K562 (cell line): Measurements from ENCODE around the gene RNASEH2A. TPM values are rescaled to one million over a fixed set of nuclear protein-coding genes. Genes with fewer than 3 reads are reported as not detected.

ENCODE experiments used
- ATF7 ChIP-seq: fragments of 450-650 bp; IDR thresholded peaks from 2 replicates; pipeline ENCODE4 v1.7.1; 2014; ENCODE audit warnings: mild to moderate bottlenecking, moderate library complexity
- EHMT2 ChIP-seq: fragments of 450-650 bp; IDR thresholded peaks from 2 replicates; pipeline ENCODE4 v1.6.1; 2018; ENCODE audit warnings: antibody characterized with exemption
- KLF13 ChIP-seq: fragments of 450-650 bp; IDR thresholded peaks from 2 replicates; pipeline ENCODE4 v1.6.1; 2016; ENCODE audit warnings: missing genetic modification characterization, low read depth, mild to moderate bottlenecking, missing compliant biosample characterization, moderate library complexity, borderline replicate concordance
- NR2C2 ChIP-seq, 2 experiments: fragments of 200-800 bp in 1 of 2; sonication (Bioruptor generic) in 1 of 2; sonication (generic) in 1 of 2; formaldehyde crosslinking in 1 of 2; IDR thresholded peaks; 2 replicates each; pipeline versions ENCODE4 v1.6.1 to v1.8.0; 2016 to 2022; ENCODE audit warnings: mild to moderate bottlenecking in 1 of 2, missing compliant biosample characterization in 1 of 2, missing genetic modification characterization in 1 of 2, missing genetic modification reagents in 1 of 2
- SIN3B ChIP-seq: fragments of 450-650 bp; IDR thresholded peaks from 2 replicates; pipeline ENCODE4 v1.6.1; 2017; ENCODE audit warnings: low read depth, mild to moderate bottlenecking, moderate library complexity
- polyA plus RNA-seq, 8 experiments: library from polyadenylated mRNA; depleted of rRNA in 4 of 8; stranded (reverse) in 5 of 8; unstranded in 3 of 8; fragments of >200 nt; fragmentation: Nextera tagmentation in 2 of 8; fragmentation: Illumina TruSeq in 1 of 8; extraction: Ambion mirVana in 2 of 8; extraction: Trizol in 1 of 8; gene quantifications; 2 replicates each; pipeline versions ENCODE4 v1.2.1 to v1.2.3, GENCODE V29; 2011 to 2014; ENCODE audit warnings: inconsistent platforms in 1 of 8, missing spikeins in 1 of 8
- total RNA-seq, 7 experiments: library from RNA; depleted of rRNA in 6 of 7; stranded (reverse); fragments of >200 nt in 6 of 7; fragmentation: Illumina TruSeq in 2 of 7; extraction: Trizol in 2 of 7; gene quantifications; 2 replicates each; pipeline versions ENCODE4 v1.2.1 to v1.2.3, GENCODE V29; 2011 to 2021; ENCODE audit warnings: low replicate concordance in 1 of 7
- TF ChIP-seq, protein P1 (sequence below): sonication (generic); formaldehyde crosslinking; IDR thresholded peaks from 2 replicates; pipeline ENCODE4 v1.8.0; 2022; ENCODE audit warnings: mild to moderate bottlenecking, missing genetic modification reagents
- TF ChIP-seq, protein P2 (sequence below), 2 experiments: fragments of 450-650 bp in 1 of 2; sonication (generic) in 1 of 2; formaldehyde crosslinking in 1 of 2; IDR thresholded peaks; 2 replicates each; pipeline versions ENCODE4 v1.7.1 to v1.9.0; 2016 to 2022; ENCODE audit warnings: inconsistent platforms in 1 of 2, mild to moderate bottlenecking in 1 of 2, missing genetic modification reagents in 1 of 2

The RNASEH2A gene
- total and polyA plus RNA-seq, 9 of the 15 experiments (the other 6 are each of a cell fraction or from before 2014, with no cell fraction given), result 22.3 to 78.0 (median 61.7) TPM

DNA sequence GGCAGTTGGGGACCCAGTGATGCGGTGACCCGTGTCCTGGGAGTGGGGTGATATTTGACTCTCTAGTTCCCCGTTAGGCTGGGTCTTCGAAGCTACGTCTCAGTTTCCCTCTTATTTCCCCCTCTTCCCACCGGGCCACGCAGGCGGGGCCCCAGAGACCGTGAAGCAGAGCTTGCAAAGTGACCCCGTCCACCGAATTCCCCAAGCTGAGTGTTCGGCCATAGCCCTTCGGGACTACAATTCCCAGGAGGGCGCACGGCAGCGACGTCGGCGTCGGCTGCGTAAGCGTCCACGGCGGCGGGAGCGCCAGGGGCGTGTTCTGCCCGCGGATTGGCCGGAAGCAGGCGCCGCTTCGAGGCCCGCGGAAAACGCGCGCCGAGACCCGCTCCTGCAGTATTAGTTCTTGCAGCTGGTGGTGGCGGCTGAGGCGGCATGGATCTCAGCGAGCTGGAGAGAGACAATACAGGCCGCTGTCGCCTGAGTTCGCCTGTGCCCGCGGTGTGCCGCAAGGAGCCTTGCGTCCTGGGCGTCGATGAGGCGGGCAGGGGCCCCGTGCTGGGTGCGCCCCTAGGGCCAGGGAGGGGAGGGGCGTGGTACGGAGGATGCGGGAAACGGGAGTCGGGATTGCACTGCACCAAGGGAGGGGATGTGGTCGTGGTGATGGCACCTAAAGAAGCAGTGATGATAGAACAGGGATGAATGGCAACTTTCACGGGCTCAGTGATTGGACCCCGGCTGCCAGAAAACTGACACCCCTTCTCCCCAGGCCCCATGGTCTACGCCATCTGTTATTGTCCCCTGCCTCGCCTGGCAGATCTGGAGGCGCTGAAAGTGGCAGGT, at the start of gene RNASEH2A (continued):
- TF ChIP-seq, protein P1, sequence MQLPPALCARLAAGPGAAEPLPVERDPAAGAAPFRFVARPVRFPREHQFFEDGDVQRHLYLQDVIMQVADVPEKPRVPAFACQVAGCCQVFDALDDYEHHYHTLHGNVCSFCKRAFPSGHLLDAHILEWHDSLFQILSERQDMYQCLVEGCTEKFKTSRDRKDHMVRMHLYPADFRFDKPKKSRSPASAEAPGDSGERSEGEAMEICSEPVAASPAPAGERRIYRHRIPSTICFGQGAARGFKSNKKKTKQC (CRISPR knock-in tag), result peak; percentile 38; the same call in 1 of the 2 replicates
- TF ChIP-seq KLF13 (tag) (0 out of 2 replicates have a peak, but pooled peaks have one; percentile 56), EHMT2 (no peak), ATF7 (peak; percentile 83), SIN3B (peak; percentile 84), NR2C2 (CRISPR knock-in tag; IDR thresholded peaks at IDR 0.05) (no peak; the same call in 1 of the 2 replicates), NR2C2 (tag; IDR thresholded peaks at IDR 0.05) (peak; percentile 70)
- TF ChIP-seq, protein P2, sequence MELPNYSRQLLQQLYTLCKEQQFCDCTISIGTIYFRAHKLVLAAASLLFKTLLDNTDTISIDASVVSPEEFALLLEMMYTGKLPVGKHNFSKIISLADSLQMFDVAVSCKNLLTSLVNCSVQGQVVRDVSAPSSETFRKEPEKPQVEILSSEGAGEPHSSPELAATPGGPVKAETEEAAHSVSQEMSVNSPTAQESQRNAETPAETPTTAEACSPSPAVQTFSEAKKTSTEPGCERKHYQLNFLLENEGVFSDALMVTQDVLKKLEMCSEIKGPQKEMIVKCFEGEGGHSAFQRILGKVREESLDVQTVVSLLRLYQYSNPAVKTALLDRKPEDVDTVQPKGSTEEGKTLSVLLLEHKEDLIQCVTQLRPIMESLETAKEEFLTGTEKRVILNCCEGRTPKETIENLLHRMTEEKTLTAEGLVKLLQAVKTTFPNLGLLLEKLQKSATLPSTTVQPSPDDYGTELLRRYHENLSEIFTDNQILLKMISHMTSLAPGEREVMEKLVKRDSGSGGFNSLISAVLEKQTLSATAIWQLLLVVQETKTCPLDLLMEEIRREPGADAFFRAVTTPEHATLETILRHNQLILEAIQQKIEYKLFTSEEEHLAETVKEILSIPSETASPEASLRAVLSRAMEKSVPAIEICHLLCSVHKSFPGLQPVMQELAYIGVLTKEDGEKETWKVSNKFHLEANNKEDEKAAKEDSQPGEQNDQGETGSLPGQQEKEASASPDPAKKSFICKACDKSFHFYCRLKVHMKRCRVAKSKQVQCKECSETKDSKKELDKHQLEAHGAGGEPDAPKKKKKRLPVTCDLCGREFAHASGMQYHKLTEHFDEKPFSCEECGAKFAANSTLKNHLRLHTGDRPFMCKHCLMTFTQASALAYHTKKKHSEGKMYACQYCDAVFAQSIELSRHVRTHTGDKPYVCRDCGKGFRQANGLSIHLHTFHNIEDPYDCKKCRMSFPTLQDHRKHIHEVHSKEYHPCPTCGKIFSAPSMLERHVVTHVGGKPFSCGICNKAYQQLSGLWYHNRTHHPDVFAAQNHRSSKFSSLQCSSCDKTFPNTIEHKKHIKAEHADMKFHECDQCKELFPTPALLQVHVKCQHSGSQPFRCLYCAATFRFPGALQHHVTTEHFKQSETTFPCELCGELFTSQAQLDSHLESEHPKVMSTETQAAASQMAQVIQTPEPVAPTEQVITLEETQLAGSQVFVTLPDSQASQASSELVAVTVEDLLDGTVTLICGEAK (IDR thresholded peaks at IDR 0.05), result peak; percentile 50; the same call in 1 of the 2 replicates
- TF ChIP-seq, protein P2 (CRISPR knock-in tag; IDR thresholded peaks at IDR 0.05), result no peak
- TF ChIP-seq, all 486 proteins: peak for 130
